HG03558 (cell line): ENCODE results near the gene ATP13A3.
"Not testable (repeated sequence)": the region's sequence is repeated elsewhere in the genome, so short reads cannot be mapped to it uniquely, and the experiment has no call there.

Experiments
- ATAC-seq: cut with Tn5 transposase; IDR thresholded peaks from one replicate; pipeline ENCODE4 v1.9.1; 2021; ENCODE audit warnings: moderate number of reproducible peaks; ENCODE audit not compliant: unreplicated experiment; ENCODE audit errors: extremely low read depth

The ATP13A3 gene

GRCh38 chr3:194486540-194487288 lies at the start of gene ATP13A3:
Gene ATP13A3 (minus strand): TSS chr3:194487002. CDS start chr3:194462190, 24,812 bp downstream.
- ATAC-seq: peak; percentile 54

GRCh38 chr3:194535199-194535598 lies 48.4 kb upstream of the ATP13A3 start:
- ATAC-seq: not testable (repeated sequence)

GRCh38 chr3:194534243-194534642 lies 47.4 kb upstream of the ATP13A3 start:
- ATAC-seq: no peak

GRCh38 chr3:194532591-194532990 lies 45.8 kb upstream of the ATP13A3 start:
- ATAC-seq: no peak

GRCh38 chr3:194527726-194528125 lies 40.9 kb upstream of the ATP13A3 start:
- ATAC-seq: no peak

- ATAC-seq: no peak
Observed at GRCh38 chr3:194526164-194526563, 39.4 kb upstream of the ATP13A3 start.

GRCh38 chr3:194522579-194523046 lies 35.8 kb upstream of the ATP13A3 start:
- ATAC-seq: no peak

GRCh38 chr3:194521510-194522260 lies 34.9 kb upstream of the ATP13A3 start:
- no peak for ATAC-seq

- ATAC-seq: not testable (repeated sequence)
Observed at GRCh38 chr3:194520682-194521162, 33.9 kb upstream of the ATP13A3 start.

GRCh38 chr3:194520201-194520600 lies 33.4 kb upstream of the ATP13A3 start:
- ATAC-seq: not testable (repeated sequence)

GRCh38 chr3:194518652-194519051 lies 31.9 kb upstream of the ATP13A3 start:
- ATAC-seq: no peak

GRCh38 chr3:194517333-194517732 lies 30.5 kb upstream of the ATP13A3 start:
- no peak for ATAC-seq

- ATAC-seq: no peak
Observed at GRCh38 chr3:194514626-194515025, 27.8 kb upstream of the ATP13A3 start.

GRCh38 chr3:194512895-194513601 lies 26.2 kb upstream of the ATP13A3 start:
- no peak for ATAC-seq

- ATAC-seq: no peak
Observed at GRCh38 chr3:194508491-194509453, 22.0 kb upstream of the ATP13A3 start.

GRCh38 chr3:194507571-194507970 lies 20.8 kb upstream of the ATP13A3 start:
- ATAC-seq: no peak

- ATAC-seq: no peak
Observed at GRCh38 chr3:194505791-194506415, 19.1 kb upstream of the ATP13A3 start.

- ATAC-seq: no peak
Observed at GRCh38 chr3:194504861-194505260, 18.1 kb upstream of the ATP13A3 start.

GRCh38 chr3:194504146-194504545 lies 17.3 kb upstream of the ATP13A3 start:
- no peak for ATAC-seq
